ENCODE measurements around the gene SETDB1. TPM values are rescaled to one million over a fixed set of nuclear protein-coding genes. Genes with fewer than 3 reads are reported as not detected.

The SETDB1 gene
- polyA plus RNA-seq, 1 experiment: 26.2 TPM

DNA sequence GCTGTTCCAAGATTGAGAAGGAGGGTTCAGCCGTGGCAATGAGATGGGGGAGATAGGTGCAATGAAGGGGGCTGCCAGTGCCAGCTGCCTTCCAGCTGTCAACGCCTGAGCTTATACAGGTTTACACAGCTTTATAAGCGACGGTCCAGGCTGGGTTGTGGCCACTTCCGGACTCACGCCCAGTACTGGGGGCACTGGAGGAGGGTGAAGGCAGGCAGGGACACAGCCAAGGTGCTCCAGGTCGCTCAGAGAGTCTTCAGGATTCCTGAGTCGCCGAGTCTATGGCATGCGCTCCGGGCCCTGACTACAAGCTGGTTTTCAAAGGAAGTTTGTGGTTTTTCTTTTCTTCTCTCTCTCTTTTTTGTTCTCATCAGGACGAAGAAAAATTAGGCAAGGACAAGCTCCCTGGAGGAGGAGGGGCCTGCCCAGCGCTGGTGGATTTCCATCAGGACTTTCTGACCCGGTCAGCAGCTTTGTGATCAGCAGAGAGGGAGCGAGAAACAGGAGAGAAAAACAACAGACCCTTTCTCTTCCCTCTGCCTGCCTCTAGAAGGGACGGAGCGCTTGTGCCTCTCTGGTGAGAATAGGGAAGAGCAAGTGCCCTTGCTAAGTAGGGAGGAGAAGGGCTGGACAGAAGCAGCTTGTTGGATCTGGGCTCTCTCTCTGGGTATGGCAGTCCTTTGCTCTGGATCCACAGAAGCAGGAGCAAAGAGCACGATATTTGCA, 80.3 kb downstream of the SETDB1 start, which contains the start of gene MINDY1:
Gene MINDY1, minus strand, starts transcription at position 576 of the 726 bp plus-strand sequence. CDS start 4,285 bp downstream, outside the sequence.
- no peaks in the 10 kb centered on the region for H3K27me3 ChIP-seq (ENCODE audit: control insufficient read depth, insufficient read depth, low read length)
- H3K4me3 ChIP-seq (ENCODE audit: low read depth, low read length): peak within 1 kb of the TSS; percentile 48
- peaks cover 4% of the 10 kb centered on the region for H3K36me3 ChIP-seq (ENCODE audit: control insufficient read depth, insufficient read depth, low read length)
- POLR2A ChIA-PET: interaction anchor here (0.6 kb wide), 3 partner anchors 21 to 198 kb away, joined by 3 to 8 read pairs (median 3); partner anchors contain the start of genes CERS2 and CTSK
- peak; percentile 48 for DNase-seq (ENCODE audit: low read depth)
- CTCF ChIA-PET: interaction anchor here (0.6 to 4.9 kb wide), 20 partner anchors 10 to 431 kb away, joined by 3 to 64 read pairs (median 4); partner anchors contain the start of genes ANXA9, C1orf56 and CDC42SE1
- TF ChIP-seq, protein P1, sequence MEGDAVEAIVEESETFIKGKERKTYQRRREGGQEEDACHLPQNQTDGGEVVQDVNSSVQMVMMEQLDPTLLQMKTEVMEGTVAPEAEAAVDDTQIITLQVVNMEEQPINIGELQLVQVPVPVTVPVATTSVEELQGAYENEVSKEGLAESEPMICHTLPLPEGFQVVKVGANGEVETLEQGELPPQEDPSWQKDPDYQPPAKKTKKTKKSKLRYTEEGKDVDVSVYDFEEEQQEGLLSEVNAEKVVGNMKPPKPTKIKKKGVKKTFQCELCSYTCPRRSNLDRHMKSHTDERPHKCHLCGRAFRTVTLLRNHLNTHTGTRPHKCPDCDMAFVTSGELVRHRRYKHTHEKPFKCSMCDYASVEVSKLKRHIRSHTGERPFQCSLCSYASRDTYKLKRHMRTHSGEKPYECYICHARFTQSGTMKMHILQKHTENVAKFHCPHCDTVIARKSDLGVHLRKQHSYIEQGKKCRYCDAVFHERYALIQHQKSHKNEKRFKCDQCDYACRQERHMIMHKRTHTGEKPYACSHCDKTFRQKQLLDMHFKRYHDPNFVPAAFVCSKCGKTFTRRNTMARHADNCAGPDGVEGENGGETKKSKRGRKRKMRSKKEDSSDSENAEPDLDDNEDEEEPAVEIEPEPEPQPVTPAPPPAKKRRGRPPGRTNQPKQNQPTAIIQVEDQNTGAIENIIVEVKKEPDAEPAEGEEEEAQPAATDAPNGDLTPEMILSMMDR (IDR thresholded peaks at IDR 0.05; ENCODE audit: insufficient read depth, low read depth, low read length): peak; percentile 75

DNA sequence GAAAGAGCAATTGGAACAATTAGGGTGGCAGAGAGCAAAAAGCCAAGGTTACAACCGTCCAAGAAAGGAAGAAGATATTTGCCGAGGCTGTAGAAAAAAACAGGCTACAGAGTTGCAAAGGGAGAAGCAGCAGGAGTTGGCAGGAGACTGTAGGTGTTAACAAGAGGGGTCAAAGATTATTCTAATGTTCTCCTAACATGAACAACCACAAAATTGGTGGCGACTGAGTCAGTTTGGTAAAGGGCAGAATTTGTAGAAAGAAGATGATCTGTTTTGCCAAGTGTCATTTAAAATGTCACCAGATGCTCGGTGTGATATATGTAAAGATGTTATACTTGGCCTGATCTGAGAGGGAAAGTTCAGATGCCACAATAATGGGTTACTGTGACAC, 81.7 kb downstream of the SETDB1 start:
- TF ChIP-seq, protein P1 (IDR thresholded peaks at IDR 0.05; ENCODE audit: insufficient read depth, low read depth, low read length): no peak
- no peak for DNase-seq (ENCODE audit: low read depth)
- no peaks in the 10 kb centered on the region for H3K36me3 ChIP-seq (ENCODE audit: control insufficient read depth, insufficient read depth, low read length)
- H3K27me3 ChIP-seq (ENCODE audit: control insufficient read depth, insufficient read depth, low read length): no peaks in the 10 kb centered on the region
- H3K4me3 ChIP-seq (ENCODE audit: low read depth, low read length): peak overlapping the region; percentile 14; the same call in 1 of the 2 replicates
- ChIA-PET POLR2A (no interaction called here), CTCF (interaction anchor here (1.7 to 4.9 kb wide), 2 partner anchors 12 to 39 kb away, joined by 5 to 64 read pairs; no protein-coding TSS in a partner anchor)

DNA sequence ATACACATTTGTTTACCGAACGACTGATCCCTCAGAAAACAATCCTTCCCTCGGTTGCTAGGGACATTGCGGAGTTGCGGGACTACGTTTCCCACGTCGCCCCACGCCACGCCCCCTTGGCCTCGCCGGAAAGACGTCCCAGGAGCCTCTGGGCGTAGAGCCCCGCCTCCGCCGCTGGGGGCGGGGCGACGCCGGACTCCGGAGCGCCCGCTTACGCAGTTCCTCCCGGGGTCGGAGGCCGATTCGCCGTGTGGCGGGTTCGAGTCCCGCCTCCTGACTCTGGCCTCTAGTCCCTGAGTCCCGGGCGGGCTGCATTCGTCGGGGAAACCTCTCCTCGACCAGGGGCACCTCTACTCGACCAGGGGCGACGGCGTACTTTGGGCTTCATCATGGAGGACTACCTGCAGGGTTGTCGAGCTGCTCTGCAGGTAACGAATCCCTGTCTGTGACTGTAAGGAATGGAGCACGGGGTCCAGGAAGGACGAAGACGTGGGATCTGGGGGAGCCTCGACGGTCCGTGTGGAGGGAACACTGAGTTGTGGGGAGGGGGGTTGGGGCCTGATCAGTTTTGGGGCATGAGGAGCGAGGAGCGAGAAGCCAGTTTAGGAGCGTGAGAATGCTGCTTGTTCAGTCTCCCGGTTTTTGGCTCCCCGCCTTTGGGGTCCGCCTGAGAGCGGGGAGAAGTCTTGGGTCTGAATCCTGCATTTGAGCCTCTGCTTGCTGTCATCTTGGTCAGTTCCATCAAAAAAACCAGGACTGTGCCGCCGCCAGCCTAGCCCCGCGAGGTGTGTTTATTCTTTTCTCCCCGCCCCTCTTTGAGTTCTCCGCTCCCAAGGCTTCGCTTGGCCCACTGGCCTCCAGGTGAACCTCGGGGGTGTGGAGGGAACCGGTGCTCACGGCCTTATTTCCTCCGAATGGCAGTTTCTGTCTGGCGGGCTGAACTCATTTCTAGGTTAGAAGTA, 82.4 kb downstream of the SETDB1 start, which contains the start of gene PRUNE1:
Gene PRUNE1, plus strand, starts transcription at position 206 of the 962 bp plus-strand sequence. Its CDS starts 184 bp downstream, at position 390.
- Histone ChIP-seq H3K4me3 (ENCODE audit: low read depth, low read length) (peak within 1 kb of the TSS; percentile 67), H3K36me3 (ENCODE audit: control insufficient read depth, insufficient read depth, low read length) (no peaks in the 10 kb centered on the region), H3K27me3 (ENCODE audit: control insufficient read depth, insufficient read depth, low read length) (no peaks in the 10 kb centered on the region)
- ChIA-PET POLR2A (no interaction called here), CTCF (interaction anchor here (0.6 to 1.6 kb wide), 3 partner anchors 12 to 36 kb away, joined by 3 read pairs; no protein-coding TSS in a partner anchor)
- TF ChIP-seq, protein P1 (IDR thresholded peaks at IDR 0.05; ENCODE audit: insufficient read depth, low read depth, low read length): no peak
- peak; percentile 82 for DNase-seq (ENCODE audit: low read depth)

DNA sequence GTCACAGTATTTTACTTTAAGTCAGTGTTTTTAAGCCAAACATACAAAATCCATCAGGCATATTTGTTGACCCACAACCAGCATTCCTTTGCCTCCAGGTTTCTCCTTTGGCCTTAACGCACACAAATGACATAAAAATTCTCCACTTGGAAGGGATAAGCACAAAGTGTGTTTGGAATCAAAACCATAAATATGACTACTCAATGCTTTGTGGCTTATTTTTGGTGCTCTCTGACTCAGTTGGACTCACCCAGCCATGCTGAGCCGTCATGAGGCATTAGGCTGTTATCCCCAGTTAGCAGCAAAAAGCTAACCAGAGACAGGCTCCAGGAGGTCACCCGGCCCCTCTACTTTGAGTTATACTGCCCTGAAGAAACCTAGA, 83.0 kb downstream of the SETDB1 start:
- H3K27me3 ChIP-seq (ENCODE audit: control insufficient read depth, insufficient read depth, low read length): no peaks in the 10 kb centered on the region
- H3K36me3 ChIP-seq (ENCODE audit: control insufficient read depth, insufficient read depth, low read length): no peaks in the 10 kb centered on the region
- TF ChIP-seq, protein P1 (IDR thresholded peaks at IDR 0.05; ENCODE audit: insufficient read depth, low read depth, low read length): no peak
- ChIA-PET POLR2A (interaction anchor here (0.6 kb wide), 1 partner anchor 233 kb away, joined by 14 read pairs; no protein-coding TSS in a partner anchor), CTCF (interaction anchor here (0.6 to 1.6 kb wide), 3 partner anchors 13 to 35 kb away, joined by 3 read pairs; no protein-coding TSS in a partner anchor)
- H3K4me3 ChIP-seq (ENCODE audit: low read depth, low read length): peak overlapping the region; percentile 67
- peak; percentile 39 for DNase-seq (ENCODE audit: low read depth)

All from BJ (cell line).